HG03108 (cell line): ENCODE data around the gene MPG.
"Not testable (repeated sequence)": the region's sequence is repeated elsewhere in the genome, so short reads cannot be mapped to it uniquely, and the experiment has no call there.

Source experiments
- ATAC-seq: cut with Tn5 transposase; IDR thresholded peaks from one replicate; pipeline ENCODE4 v1.9.1; 2021; ENCODE audit warnings: moderate library complexity; ENCODE audit not compliant: unreplicated experiment

The MPG gene

GRCh38 chr16:106623-107324 is 28.7 kb downstream of the MPG start:
- ATAC-seq: peak; percentile 52

- ATAC-seq: no peak
These were observed 34.3 kb downstream of the MPG start for GRCh38 chr16:112153-112840.

DNA sequence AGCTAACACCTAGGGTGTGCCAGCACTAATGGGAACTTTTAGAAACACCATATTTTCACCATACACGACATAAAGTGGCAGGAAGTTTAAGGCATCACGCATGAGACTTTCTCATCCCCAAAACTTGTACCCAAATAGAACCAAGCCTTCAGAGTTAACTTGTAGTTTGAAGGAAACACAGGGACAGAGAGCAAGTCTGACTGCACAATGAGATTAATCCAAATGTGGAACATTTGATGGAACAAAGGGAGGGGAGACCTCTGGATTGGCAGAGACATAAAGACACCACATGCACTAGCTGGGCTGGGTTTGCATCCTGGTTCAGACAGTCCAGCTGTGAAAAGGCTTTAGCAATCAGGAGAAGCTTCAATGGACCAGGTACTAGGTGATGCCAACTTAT is 36.3 kb downstream of the MPG start:
- ATAC-seq: no peak

- no peak for ATAC-seq
These were observed 38.0 kb downstream of the MPG start for GRCh38 chr16:116015-116414.

DNA sequence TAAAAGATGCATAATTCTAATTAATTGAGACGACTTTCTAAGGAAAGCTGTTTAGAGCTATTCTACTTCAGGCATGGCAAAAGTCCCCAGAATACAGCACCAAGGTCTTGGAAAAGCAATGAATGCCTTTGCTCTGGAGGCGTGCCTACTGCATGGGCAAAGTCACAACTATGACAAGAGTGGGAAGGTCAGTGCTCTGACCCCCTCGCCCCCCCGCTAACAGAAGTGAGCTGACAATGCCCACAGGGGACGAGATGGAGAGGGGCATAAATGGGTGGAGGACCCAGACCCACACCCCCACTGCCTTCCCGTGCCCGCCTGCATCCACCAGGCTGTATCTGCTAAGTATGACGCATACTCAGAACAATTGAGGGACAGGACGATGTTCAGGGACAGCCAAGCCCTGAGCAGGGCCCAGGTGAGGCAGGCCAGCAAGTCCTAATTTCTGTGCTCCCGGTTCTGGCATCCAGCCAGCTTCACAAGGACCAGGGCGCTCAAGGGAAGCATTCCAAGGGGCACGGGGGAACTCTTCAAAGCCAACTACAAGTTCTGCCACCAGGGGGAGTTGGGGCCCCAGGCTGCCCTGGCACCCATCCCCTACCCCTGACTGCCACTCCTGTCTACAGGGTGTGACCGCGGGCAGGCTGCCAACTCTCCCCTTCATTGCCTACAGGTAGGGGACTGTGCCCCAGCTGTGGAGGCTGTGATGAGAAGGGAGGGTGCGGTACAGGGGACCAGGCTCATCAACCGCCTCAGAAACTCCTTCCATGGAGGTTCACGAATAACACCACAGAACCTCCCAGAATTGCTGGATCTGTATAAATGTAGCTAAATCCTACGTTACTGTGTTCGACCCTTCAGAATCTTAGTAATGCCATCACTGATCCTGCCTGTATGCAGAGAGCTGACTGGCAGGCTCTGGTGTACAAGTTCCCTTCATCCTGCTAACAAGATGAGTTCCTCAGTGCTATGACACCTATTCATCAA is 39.6 kb downstream of the MPG start:
- no peak for ATAC-seq

DNA sequence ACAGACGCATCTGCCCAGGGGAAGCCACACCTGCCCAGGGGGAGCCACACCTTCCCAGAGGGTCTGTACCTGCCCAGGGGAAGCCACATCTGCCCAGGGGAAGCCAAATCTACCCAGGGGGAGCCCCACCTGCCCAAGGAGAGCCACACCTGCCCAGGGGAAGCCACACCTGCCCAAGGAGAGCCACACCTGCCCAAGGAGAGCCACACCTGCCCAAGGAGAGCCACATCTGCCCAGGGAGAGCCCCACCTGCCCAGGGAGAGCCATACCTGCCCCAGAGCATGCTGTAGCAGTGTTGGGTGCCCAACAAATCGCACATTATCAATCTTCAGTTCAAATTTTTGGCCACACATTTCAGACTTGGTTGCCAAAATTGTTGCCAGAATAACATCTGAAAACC is 40.8 kb downstream of the MPG start:
- ATAC-seq: no peak

GRCh38 chr16:119295-119694 is 41.3 kb downstream of the MPG start:
- ATAC-seq: no peak

- ATAC-seq: no peak
These were observed 41.9 kb downstream of the MPG start for GRCh38 chr16:119835-120491.

DNA sequence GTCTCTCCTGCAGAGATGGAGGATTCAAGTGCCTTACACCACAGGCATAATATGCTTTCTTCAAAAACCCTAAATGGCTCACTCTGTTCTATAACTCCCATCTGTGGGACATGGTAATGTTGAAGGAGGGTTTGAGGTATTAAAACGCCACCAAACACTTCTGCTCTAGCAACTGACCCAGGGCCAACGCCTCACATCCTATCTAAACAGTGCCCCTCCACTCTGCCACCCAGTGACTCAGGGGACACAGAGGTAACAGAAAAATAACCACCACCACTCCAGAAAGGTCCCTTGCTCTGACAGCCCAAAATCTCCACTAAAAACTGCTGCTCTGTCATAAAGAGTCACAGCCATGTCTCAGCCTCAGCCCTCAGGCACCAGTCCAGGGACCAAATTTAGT is 42.7 kb downstream of the MPG start:
- ATAC-seq: no peak

DNA sequence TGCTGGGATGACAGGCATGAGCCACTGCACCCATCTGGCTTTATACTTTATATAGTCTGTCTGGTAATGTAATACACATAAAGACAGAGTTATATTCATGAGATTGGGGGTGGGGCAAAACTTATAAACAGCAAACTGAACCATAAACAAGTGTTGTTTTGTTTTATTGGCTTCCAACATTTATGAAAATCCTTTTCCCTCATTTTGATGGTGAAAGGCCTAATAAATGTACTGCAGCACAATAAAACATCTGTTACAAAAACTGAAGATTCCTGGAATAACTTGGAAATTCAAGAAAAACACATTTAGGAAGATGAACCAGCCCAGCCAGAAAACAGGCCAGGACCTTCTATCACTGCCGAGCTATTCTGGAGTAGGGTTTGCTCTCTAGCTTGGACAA is 44.3 kb downstream of the MPG start:
- no peak for ATAC-seq

GRCh38 chr16:123558-124350 is 45.7 kb downstream of the MPG start:
- ATAC-seq: not testable (repeated sequence)

DNA sequence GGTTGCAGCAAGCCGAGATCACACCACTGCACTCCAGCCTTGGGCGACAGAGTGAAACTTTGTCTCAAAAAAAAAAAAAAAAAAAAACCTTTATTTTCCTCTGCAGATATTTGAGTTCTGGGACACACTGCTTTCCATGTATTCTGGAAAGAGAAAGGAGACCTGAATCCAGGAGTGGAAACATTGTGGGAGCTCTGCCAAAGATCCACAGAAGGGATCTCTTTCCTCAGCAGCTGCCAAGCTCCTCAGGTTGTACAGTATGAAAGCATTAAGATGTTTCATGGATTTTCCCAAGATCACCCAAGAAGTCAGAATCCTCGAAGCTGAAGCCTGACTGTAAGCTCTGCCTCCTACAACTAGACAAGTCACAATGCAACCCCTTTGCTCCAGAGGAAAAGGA is 47.0 kb downstream of the MPG start:
- ATAC-seq: no peak

DNA sequence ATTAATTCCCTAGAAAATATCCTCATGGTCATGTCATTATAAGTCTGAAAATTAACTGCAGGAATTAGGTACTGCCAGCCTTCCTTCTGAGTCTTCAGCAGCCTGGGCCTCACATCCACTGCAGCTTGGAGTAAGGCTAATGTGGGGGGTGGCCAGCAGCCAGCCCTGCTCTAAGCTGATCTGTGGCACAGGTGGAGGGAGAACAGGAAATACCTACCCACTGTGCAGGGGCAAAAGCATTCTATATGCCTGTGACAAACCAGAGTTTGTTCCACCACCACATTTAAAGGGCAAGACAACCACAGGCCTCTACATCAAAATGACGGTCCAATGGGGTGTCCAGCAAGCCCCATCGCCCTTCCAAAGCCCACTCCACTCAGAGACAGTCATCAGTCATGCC is 51.0 kb downstream of the MPG start:
- no peak for ATAC-seq

GRCh38 chr16:130533-131173 is 52.6 kb downstream of the MPG start:
- ATAC-seq: no peak

GRCh38 chr16:132120-132519 is 54.1 kb downstream of the MPG start:
- ATAC-seq: no peak

GRCh38 chr16:133716-134115 is 55.7 kb downstream of the MPG start:
- no peak for ATAC-seq
